SK-N-SH treated with all-trans-retinoic acid at 6 μM for 48 hours (cell line): ENCODE data around the gene SPATA2L.

Experiments used
- ARNTL ChIP-seq: fragments of 450-650 bp; formaldehyde crosslinking; IDR thresholded peaks from 2 replicates; pipeline ENCODE4 v1.5.0; 2020; ENCODE audit warnings: low read depth, mild to moderate bottlenecking, moderate library complexity, borderline replicate concordance
- BACH2 ChIP-seq: fragments of 250-450 bp; sonication (Bioruptor Pico); IDR thresholded peaks from 2 replicates; pipeline ENCODE4 v1.9.0; 2021; ENCODE audit warnings: mild to moderate bottlenecking, borderline replicate concordance
- CSDC2 ChIP-seq: fragments of 250-450 bp; sonication (Bioruptor Pico); IDR thresholded peaks from 2 replicates; pipeline ENCODE4 v1.5.0; 2020; ENCODE audit warnings: mild to moderate bottlenecking, moderate library complexity
- GLIS3 ChIP-seq: fragments of 250-450 bp; sonication (Bioruptor Pico); IDR thresholded peaks from 2 replicates; pipeline ENCODE4 v1.5.0; 2020; ENCODE audit warnings: mild to moderate bottlenecking, moderate library complexity
- TOX ChIP-seq: fragments of 250-450 bp; sonication (Bioruptor Pico); IDR thresholded peaks from 2 replicates; pipeline ENCODE4 v1.8.0; 2021; ENCODE audit warnings: mild to moderate bottlenecking, moderate library complexity, borderline replicate concordance
- ZFP3 ChIP-seq: fragments of 250-450 bp; sonication (Bioruptor Pico); IDR thresholded peaks from 2 replicates; pipeline ENCODE4 v1.5.0; 2020; ENCODE audit warnings: mild to moderate bottlenecking, moderate library complexity
- ZFP30 ChIP-seq: fragments of 450-650 bp; formaldehyde crosslinking; IDR thresholded peaks from 2 replicates; pipeline ENCODE4 v1.5.0; 2022; ENCODE audit warnings: mild to moderate bottlenecking, moderate library complexity
- ZNF70 ChIP-seq: fragments of 450-650 bp; formaldehyde crosslinking; IDR thresholded peaks from 2 replicates; pipeline ENCODE4 v1.5.0; 2020; ENCODE audit warnings: mild to moderate bottlenecking, moderate library complexity
- ZNF8 ChIP-seq: fragments of 450-650 bp; formaldehyde crosslinking; IDR thresholded peaks from 2 replicates; pipeline ENCODE4 v1.5.0; 2020; ENCODE audit warnings: mild to moderate bottlenecking, moderate library complexity
- TF ChIP-seq, protein P1 (sequence below): fragments of 250-450 bp; sonication (Bioruptor Pico); IDR thresholded peaks from 2 replicates; pipeline ENCODE4 v1.8.0; 2020; ENCODE audit warnings: mild to moderate bottlenecking, moderate library complexity, borderline replicate concordance

DNA sequence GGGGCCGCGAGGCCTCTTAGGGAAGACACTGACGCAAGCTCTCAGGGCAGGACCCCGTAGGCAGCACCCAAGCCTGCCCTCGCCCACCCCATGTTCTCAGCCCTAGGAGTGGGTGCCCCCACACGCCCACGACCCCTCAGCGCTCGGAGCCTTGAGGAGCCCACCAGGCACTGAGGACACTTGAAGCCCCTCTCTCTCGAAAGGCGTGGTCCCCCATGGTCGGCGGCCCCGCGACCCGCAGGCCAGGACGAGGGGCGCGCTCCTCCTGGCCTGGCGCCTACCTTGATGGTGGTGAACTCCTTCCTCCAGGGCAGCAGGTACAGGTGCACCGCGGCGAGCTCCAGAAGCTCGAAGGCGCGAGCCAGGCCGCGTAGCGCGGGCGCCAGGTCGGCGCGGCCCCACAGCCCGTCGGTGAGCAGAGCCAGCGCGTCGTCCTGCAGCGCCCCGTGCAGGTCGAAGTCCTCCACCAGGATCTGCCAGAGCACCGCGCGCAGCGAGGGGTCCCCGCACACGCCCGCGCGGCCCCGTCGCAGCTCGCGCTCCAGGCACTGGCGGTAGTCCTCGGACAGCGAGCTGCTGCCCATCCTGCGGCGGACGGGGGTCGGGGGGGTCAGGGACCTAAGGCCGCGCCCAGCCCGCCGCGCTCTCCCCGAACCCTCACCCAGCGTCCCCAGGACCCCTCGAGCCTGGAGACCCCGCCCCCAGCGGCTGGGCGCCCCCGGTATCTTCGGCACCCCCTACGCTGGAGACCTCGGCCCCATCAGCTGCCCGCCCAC lies 668 bp downstream of the SPATA2L start:
- TF ChIP-seq, protein P1, sequence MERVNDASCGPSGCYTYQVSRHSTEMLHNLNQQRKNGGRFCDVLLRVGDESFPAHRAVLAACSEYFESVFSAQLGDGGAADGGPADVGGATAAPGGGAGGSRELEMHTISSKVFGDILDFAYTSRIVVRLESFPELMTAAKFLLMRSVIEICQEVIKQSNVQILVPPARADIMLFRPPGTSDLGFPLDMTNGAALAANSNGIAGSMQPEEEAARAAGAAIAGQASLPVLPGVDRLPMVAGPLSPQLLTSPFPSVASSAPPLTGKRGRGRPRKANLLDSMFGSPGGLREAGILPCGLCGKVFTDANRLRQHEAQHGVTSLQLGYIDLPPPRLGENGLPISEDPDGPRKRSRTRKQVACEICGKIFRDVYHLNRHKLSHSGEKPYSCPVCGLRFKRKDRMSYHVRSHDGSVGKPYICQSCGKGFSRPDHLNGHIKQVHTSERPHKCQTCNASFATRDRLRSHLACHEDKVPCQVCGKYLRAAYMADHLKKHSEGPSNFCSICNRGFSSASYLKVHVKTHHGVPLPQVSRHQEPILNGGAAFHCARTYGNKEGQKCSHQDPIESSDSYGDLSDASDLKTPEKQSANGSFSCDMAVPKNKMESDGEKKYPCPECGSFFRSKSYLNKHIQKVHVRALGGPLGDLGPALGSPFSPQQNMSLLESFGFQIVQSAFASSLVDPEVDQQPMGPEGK: no peak
- TF ChIP-seq BACH2 (CRISPR knock-in tag) (no peak), ARNTL (CRISPR knock-in tag) (no peak), TOX (CRISPR knock-in tag) (no peak), GLIS3 (CRISPR knock-in tag) (no peak), CSDC2 (CRISPR knock-in tag) (no peak), ZFP3 (CRISPR knock-in tag) (no peak), ZNF8 (CRISPR knock-in tag) (no peak), ZNF70 (CRISPR knock-in tag) (no peak), ZFP30 (CRISPR knock-in tag) (no peak)
